HG03575 (cell line): ENCODE results near the gene ZNF79.

Experiments
- ATAC-seq: cut with Tn5 transposase; IDR thresholded peaks from one replicate; pipeline ENCODE4 v1.9.1; 2021; ENCODE audit not compliant: unreplicated experiment, insufficient number of reproducible peaks, low FRiP score; ENCODE audit errors: extremely low read depth

The ZNF79 gene

DNA sequence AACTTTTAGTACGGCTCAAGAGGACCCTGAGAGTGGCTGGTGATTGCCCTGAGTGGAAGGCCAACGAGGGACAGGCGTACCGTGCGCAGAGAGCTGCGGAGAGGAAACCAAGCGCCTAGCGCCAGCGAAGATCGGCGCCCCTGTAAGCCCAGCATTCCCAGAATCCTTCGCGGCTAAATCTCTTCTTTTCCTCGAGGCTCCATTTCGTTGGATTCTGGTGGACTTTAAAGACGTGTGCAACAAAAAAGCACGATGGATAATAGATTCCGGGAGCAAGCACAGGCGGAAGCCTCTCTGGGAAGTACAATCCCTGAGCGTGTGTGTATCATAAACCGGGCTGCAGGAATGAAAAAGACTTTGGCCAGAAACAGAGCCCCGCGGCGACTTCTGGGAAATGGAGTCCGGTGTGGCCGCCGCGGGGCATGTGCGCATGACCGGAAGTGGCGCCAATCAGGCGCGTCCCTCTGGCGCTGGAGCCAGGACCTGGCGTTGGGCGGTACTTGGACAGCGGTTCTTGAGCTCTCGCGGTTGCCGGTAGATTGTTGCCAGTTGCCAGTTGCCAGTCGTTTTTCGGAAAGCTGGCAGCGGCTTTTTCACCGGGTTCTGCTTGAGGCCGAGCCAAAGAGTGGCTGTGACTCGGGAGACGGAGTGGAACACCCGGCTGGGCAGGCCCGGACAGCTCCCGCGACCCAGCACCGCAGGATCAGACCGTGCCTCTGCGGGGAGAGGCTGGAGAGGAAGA, at the start of gene ZNF79:
Gene ZNF79, plus strand, starts transcription at position 449 of the 742 bp plus-strand sequence. CDS start 406 bp downstream, outside the sequence.
- ATAC-seq: no peak

DNA sequence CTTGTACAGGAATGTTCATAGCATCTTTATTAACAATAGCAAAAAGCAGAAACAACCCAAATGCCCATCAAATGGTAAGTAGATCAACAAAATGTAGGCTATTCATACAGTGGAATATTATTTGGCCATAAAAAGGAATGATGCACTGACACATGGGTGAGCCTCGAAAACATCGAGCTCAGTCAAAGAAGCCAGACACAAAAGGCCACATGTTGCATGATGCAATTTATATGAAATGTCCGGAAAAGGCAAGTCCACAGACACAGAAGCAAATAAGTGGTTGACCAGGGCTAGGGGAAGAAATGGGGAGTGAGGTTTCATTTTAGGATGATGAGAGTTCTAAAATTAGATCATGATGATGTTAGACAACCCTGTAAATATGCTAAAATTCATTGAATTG, 43.7 kb upstream of the ZNF79 start:
- no peak for ATAC-seq

DNA sequence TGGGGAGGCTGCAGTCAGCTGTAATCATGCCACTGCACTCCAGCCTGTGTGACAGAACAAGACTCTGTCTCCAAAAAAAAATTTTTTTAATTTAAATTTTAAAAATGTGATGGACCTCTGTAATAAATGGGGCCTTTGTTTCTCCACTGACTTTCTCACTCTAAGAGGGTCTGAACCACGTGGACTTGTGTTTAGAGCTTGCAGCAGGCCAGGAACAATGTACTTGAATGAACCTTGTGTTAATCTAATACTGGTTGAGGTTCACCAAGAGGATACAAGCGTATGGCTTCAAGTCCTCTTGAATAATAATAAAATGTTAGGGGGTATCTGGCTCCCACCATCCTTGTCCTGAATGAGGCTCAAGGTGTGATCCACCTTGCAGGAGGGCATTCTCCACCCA, 41.6 kb upstream of the ZNF79 start:
- ATAC-seq: no peak

- no peak for ATAC-seq
Measured at GRCh38 chr9:127384016-127384730, 40.0 kb upstream of the ZNF79 start.

GRCh38 chr9:127384901-127385300, 39.3 kb upstream of the ZNF79 start:
- no peak for ATAC-seq

- no peak for ATAC-seq
Measured at GRCh38 chr9:127386249-127386648, 37.9 kb upstream of the ZNF79 start.

GRCh38 chr9:127386981-127387380, 37.2 kb upstream of the ZNF79 start:
- no peak for ATAC-seq

DNA sequence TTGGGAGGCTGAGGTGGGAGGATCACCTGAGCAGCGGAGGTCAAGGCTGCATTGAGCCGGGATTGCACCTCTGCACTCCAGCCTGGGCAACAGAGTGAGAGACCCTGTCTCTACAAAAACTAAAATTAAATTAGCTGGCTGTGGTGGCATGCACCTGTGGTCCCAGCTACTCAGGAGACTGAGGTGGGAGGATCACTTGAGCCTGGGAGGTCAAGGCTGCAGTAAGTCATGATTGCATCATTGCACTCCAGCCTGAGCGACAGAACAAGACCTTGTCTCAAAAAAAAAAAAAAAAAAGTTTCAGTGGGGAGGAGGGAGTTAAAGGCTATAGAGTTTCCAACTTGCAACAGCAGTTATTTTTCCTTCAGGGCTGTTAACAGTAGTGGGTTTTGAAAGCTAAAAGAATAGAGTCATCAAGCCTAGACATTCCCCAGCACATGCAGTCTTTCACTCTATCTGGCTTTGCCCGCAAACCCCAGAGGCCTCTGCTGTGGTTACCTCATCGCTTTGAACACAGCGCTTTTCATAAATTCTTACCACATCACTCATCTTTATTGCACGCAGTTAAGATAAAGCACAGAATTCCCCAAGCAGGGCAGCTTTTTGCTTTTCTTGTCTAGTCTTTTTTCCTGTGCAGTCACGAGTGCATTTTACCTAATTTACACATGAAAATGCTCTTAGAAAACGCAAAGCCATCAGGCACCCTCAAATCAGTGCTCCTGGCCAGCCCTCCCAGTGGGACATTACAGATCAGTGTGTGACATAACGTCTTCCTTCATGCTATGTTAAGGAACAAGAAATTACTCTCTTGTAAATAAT, 35.9 kb upstream of the ZNF79 start:
- peak; percentile 82 for ATAC-seq

- ATAC-seq: no peak
Measured at GRCh38 chr9:127388856-127389238, 35.3 kb upstream of the ZNF79 start.

- ATAC-seq: no peak
Measured at GRCh38 chr9:127389381-127390247, 34.6 kb upstream of the ZNF79 start.

DNA sequence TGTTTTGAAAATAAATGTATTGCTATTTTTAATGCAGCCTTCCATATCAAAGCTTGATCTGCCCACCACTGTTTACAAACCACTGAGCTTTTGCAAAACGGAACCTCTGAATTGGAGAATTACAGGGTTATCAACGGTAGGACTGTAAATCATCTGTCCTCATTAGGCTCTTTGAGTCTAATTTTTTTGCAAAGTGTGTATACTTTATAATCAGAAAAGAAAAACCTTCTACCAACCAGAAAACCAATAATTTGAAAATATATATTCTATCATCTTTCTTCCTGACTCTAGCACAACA, 34.0 kb upstream of the ZNF79 start:
- no peak for ATAC-seq

DNA sequence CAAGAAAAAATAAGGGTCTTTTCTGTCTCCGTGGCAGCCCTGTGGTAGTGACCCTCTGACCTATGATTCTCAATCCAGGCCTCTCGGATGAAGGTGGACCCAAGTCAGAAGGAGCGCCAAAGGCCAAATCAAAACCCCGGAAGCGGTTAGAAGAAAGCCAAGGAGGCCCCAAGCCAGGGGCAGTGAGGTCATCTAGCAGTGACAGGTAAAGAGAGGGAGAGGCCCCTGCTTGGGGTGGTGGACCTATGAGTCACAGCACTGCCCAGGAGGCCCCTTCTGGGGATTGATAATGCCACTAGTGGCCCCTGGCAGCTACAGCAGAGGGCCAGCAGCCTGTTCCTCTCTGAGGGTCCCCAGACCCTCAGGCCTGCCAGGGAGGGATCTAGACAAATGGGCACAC, 33.6 kb upstream of the ZNF79 start:
- ATAC-seq: no peak

DNA sequence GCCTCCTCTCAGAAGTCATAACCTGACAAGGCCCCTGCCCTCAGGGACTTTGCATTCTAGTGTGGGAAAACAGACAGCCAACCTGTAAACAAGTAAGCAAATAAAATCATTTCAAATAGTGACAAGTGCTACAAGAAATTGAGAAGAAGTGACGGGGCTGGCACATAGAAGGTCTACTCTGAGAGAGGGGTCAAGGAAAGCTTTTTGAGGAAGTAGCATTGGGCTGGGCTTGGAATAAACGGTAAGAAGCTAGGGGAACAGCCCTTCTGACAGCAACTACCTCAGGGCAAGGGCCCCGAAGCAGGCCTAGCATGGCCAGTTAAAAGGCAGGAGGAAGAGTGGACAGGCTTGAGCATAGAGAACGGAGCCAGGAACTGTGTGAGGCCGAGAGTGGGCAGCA, 32.0 kb upstream of the ZNF79 start:
- ATAC-seq: no peak

- no peak for ATAC-seq
Measured at GRCh38 chr9:127392976-127393375, 31.2 kb upstream of the ZNF79 start.

DNA sequence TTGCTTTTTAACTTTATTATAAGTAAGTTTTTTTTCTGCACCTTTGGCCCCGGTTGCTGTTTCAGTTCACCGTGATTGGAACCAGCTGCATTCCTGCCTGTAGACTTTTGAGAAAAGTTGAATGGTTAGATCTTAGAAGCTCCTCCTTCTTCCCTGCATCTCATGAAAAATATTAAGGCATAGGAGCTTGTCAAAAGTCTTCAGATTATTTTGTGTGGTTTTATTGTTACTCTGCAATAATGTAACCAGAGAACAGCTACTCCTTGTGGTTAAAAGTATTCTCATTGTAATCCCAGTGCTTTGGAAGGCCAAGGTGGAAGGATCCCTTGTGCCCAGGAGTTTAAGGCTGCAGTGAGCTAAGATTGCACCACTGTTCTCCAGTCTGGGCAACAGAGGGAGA, 30.5 kb upstream of the ZNF79 start:
- no peak for ATAC-seq

- no peak for ATAC-seq
Measured at GRCh38 chr9:127395497-127396252, 28.5 kb upstream of the ZNF79 start.

- ATAC-seq: no peak
Measured at GRCh38 chr9:127396253-127396807, 27.9 kb upstream of the ZNF79 start.
